Keratinocyte (primary cell): Measurements from ENCODE around the gene PRR36.

ENCODE experiments used
- EZH2 ChIP-seq: IDR thresholded peaks from one replicate; pipeline ENCODE4 v1.6.1; 2012; ENCODE audit warnings: inconsistent platforms, mild to moderate bottlenecking, low read length, moderate library complexity
- TF ChIP-seq, protein P1 (sequence below), 3 experiments: IDR thresholded peaks in 1 of 3; conservative IDR thresholded peaks in 1 of 3; optimal IDR thresholded peaks in 1 of 3; 2 replicates in 2 of 3; 3 replicates in 1 of 3; pipeline versions ENCODE3 to v1.5.1; 2011; ENCODE audit warnings: low read length in 3 of 3, mild to moderate bottlenecking in 3 of 3, moderate library complexity in 2 of 3, control low read depth in 1 of 3, inconsistent platforms in 1 of 3; ENCODE audit not compliant: insufficient read depth in 2 of 3; ENCODE audit errors: extremely low read depth in 1 of 3

DNA sequence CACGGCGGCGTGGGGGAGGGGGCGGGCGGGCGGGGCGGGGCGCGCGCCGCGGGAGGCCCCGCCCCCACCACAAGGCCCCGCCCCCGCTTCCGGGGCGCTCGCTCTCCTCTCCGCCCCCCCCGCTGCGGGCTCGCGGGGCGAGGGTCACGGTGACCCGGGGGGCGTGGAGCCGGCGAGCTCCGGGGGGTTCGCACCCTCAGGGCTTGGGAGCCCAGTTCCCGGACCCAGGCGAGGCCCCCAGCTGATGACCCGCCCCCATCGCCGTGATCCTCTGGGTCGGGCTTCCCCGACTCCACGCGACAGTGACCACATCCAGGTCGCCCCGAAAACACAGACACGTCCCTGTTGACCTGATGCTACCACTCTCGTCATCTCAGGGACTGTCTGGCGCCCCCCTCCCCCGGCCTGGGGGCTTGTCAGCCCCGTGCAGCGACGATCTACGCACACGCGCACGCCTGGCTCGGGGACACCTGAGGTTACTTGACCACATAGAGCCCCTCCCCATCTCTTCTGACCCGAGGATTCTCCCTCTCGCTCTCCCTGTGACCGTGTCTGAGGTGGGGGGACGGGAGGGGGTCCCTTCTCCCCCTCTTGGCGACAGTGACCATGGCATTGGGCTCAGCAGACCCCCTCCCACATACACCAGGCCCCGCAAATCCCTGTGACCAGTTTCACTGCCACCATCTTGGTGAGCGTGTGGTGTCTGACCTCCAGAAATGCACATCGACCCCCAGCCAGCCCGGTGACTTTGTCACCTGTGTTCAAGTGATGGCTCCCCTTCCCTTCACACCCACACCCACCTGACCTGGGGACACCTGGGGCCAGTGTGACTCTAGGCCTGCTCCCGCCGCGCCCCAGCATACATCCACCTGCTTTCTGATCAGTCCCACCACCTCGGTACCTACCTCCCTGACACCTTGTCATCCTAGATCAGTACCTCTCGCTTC is 30.2 kb upstream of the PRR36 start:
- TF ChIP-seq, protein P1, sequence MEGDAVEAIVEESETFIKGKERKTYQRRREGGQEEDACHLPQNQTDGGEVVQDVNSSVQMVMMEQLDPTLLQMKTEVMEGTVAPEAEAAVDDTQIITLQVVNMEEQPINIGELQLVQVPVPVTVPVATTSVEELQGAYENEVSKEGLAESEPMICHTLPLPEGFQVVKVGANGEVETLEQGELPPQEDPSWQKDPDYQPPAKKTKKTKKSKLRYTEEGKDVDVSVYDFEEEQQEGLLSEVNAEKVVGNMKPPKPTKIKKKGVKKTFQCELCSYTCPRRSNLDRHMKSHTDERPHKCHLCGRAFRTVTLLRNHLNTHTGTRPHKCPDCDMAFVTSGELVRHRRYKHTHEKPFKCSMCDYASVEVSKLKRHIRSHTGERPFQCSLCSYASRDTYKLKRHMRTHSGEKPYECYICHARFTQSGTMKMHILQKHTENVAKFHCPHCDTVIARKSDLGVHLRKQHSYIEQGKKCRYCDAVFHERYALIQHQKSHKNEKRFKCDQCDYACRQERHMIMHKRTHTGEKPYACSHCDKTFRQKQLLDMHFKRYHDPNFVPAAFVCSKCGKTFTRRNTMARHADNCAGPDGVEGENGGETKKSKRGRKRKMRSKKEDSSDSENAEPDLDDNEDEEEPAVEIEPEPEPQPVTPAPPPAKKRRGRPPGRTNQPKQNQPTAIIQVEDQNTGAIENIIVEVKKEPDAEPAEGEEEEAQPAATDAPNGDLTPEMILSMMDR (optimal IDR thresholded peaks at IDR 0.05 in 1 of 3, IDR thresholded peaks at IDR 0.05 in 1 of 3, conservative IDR thresholded peaks at IDR 0.05 in 1 of 3; ENCODE audit: extremely low read depth in 1 of 3, insufficient read depth in 2 of 3, low read length in 3 of 3), result no peak
- no peak for TF ChIP-seq EZH2
